ENCODE measurements around the gene LRRN4CL.
A peak's percentile ranks its signal among the peaks of the same experiment; 100 is the strongest.
"Not testable (repeated sequence)": the region's sequence is repeated elsewhere in the genome, so short reads cannot be mapped to it uniquely, and the experiment has no call there.

The LRRN4CL gene

DNA sequence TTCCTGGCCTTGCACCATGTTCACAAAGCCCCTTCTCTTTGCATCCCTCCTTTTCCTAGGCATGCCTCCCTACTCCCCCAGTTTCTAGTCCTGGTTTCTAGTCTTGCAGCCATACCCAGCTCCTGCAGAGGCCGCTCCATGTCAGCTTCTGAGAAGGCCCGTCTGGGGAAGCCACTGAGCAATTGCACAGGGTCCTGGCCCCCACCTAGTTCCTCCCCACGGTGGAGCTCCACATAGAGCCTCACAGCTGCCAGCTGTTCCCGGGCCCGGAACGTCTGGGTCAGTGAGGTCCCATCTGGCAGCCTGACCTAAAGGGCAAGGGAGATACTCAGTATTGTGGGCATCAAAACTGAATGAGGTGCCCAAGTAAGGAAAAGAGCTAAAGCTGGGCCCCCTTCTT is 12.6 kb downstream of the LRRN4CL start:
- no peak for DNase-seq (ENCODE audit: low read depth, low spot score)

DNA sequence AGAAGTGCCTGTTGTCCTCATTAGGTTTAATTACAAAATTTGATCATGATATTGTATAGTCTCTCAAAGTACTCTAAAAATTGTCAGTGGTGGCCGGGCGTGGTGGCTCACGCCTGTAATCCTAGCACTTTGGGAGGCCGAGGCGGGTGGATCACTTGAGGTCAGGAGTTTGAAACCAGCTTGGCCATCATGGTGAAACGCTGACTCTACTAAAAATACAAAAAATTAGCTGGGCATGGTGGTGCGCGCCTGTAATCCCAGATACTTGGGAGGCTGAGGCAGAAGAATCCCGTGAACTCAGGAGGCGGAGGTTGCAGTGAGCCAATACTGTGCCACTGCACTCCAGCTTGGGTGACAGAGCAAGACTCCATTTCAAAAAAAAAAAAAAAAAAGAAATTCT is 13.9 kb downstream of the LRRN4CL start:
- DNase-seq (ENCODE audit: low read depth, low spot score), result not testable (repeated sequence)

- DNase-seq (ENCODE audit: low read depth, low spot score), result no peak
Measured at GRCh38 chr11:62673196-62673525, 16.2 kb downstream of the LRRN4CL start.

DNA sequence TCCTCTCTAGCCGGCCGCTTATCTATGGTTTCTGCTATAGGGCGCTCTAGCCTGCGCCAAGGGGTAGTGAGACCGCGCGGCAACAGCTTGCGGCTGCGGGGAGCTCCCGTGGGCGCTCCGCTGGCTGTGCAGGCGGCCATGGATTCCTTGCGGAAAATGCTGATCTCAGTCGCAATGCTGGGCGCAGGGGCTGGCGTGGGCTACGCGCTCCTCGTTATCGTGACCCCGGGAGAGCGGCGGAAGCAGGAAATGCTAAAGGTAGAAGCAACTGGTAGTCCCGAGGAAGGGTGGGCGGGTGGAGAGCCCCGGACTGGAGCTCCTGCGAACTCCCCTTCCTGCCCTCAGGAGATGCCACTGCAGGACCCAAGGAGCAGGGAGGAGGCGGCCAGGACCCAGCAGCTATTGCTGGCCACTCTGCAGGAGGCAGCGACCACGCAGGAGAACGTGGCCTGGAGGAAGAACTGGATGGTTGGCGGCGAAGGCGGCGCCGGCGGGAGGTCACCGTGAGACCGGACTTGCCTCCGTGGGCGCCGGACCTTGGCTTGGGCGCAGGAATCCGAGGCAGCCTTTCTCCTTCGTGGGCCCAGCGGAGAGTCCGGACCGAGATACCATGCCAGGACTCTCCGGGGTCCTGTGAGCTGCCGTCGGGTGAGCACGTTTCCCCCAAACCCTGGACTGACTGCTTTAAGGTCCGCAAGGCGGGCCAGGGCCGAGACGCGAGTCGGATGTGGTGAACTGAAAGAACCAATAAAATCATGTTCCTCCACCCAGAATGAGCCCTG is 17.5 kb downstream of the LRRN4CL start, which contains the start of the genes LBHD1 and UQCC3:
LBHD1 (minus strand) TSS at position 660 of the 782 bp plus-strand sequence. CDS start 2,236 bp downstream, outside the sequence.
UQCC3 (plus strand) TSS at position 66 of the 782 bp plus-strand sequence; CDS start at position 139, 73 bp downstream.
- DNase-seq (ENCODE audit: low read depth, low spot score), result peak; percentile 47

- DNase-seq (ENCODE audit: low read depth, low spot score), result no peak
Measured at GRCh38 chr11:62671236-62671607, 18.1 kb downstream of the LRRN4CL start.

DNA sequence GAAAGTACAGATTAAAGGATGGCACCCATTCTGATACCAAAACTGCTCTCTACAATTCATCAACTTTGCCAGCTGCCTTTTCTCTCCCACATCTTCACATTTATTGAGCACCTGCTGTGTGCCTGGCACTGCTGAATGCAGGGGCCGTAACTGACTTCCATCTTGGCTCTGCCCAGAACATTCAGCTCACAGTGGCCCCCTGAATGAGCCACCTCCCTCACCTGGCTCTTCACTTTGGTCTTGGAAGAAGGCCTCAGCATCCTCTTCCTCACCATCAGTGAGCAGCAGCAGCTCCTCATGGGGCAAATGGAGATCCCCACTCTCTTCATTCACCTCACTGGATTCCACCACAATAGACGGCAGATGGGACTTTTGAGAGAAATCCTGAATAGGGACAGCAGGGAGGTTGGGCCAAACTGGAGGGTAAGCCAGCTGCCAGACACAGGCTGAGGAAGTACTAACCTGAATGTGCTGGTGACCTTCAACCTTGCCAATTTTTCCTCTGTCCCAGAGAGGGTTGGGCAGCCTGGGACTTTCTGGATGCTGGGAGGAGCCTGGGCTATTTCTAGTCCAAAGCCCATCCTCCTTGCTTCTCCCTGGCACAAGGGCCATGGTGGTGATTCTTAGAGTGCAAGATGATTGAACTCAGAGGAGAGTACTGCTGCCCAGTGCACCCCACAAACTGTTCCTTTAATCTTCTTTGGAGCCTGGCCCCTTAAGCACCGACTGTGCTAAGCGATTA is 19.7 kb downstream of the LRRN4CL start:
- no peak for DNase-seq (ENCODE audit: low read depth, low spot score)

DNA sequence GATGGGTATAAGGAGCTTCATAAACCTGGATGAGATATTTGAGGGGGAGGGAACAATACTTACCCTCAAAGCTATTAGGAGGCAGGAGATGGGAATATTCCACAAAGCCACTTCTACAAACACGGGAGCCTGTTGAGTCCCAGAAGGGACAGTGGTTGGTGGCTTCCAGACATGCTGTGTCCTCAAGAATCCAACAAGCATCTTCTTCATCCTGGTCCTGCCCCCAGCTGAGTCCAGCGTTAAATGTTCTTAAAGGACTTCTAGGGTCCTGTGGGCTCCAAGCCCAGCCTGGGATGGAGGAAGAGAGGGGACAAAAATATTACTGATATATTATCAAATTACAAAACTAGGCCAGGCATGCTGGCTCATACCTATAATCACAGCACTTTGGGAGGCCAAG is 21.9 kb downstream of the LRRN4CL start:
- no peak for DNase-seq (ENCODE audit: low read depth, low spot score)

DNA sequence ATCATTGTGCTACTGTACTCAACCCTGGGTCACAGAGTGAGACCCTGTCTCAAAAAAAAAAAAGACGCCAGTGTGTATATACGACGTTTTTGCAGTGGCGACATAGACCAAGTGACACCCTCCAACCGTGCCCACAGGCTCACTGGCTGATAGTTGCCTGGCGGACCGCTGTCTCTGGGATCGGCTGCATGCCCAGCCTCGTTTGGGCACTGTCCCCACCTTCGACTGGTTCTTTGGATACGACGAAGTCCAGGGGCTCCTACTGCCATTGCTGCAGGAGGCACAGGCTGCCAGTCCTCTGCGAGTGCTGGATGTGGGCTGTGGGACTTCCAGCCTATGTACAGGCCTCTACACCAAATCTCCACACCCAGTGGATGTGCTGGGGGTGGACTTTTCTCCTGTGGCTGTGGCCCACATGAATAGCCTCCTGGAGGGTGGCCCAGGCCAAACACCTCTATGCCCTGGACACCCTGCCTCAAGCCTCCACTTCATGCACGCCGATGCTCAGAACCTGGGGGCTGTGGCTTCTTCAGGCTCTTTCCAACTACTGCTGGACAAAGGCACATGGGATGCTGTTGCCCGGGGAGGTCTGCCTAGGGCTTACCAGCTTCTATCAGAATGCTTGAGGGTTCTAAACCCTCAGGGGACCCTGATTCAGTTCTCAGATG is 22.9 kb downstream of the LRRN4CL start:
- no peak for DNase-seq (ENCODE audit: low read depth, low spot score)

DNA sequence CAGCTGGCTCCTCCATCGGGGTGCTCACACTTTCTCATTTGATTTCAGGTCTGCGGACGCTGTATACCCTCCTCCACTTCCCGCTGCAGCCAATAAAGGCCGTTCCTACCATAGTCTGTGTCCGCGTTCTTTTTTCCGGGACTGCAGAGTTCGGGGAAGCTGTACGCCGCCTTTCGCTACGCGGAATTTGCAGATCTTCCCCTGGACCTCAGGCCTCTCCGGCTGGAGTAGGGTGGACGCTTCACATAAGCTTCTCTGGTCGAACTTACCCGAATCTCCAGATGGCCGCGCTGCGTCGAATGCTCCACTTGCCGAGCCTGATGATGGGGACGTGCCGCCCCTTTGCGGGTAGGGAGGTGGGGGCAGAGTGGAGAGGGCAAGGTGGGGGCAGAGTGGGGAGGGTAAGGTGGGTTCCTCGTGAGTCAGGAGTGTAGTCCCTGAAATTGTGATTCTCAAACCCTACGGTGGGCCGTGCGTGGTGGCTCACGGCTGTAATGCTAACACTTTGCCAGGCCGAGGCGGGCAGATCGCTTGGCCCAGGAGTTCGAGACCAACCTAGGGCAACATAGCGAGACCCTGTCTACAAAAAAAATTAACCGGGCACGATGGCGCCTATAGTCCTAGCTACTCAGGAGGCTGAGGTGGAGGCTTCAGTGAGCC is 23.6 kb downstream of the LRRN4CL start:
- DNase-seq (ENCODE audit: low read depth, low spot score), result peak; percentile 30

- peak; percentile 91 for DNase-seq (ENCODE audit: low read depth, low spot score)
Measured at GRCh38 chr11:62665075-62665598, 24.2 kb downstream of the LRRN4CL start, which contains the start of the genes C11orf98 and CSKMT. Gene C11orf98 (minus strand): TSS chr11:62665210. CDS start chr11:62665169, 41 bp downstream. Gene CSKMT (plus strand): TSS chr11:62665312. CDS start chr11:62665880, 568 bp downstream.

DNA sequence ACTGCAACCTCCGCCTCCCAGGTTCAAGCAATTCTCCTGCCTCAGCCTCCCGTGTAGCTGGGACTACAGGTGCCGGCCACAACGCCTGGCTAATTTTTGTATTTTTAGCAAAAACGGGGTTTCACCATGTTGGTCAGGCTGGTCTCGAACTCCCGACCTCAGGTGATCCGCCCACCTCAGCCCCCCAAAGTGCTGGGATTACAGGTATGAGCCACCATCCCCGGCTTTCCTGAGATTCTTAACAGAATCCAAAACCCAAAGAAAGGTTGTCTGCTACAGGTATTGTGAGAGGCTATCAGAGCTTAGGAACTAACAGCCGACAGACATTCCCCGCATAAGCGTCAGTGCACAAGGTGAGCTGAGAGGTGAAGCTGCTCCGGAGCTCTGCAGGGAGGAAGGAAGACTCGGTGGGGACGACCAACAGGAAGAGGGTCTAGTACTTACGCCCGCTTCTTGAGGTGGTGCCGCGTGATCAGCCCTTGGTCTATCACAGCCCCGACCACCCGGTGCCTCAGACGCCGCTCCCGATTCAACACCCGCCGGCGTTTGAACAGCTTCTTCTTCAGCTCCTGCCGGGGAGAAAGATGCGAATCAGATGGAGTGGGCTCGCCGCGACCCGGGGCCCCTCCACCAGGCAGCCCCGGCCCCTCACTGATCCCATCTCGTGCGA is 24.8 kb downstream of the LRRN4CL start:
- no peak for DNase-seq (ENCODE audit: low read depth, low spot score)

GRCh38 chr11:62656796-62657429 is 32.4 kb downstream of the LRRN4CL start:
- no peak for DNase-seq (ENCODE audit: low read depth, low spot score)

DNA sequence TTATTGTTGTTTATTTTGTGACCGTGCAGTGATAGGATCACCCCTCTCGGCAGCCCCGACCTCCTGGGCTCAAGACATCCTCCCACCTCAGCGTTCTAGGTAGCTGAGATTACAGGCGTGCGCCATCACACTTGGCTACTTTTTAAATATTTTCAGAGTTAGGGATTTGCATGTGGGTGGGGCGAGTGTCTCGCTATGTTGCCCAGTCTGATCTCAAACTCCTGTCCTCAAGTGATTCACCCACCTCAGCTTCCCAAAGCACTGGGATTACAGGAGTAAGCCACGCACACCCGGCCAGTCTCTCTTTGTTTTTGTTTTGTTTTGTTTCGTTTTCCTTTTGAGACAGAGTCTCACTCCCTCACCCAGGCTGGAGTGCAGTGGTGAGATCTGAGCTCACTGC is 35.0 kb downstream of the LRRN4CL start:
- no peak for DNase-seq (ENCODE audit: low read depth, low spot score)

GRCh38 chr11:62652161-62653006 is 36.9 kb downstream of the LRRN4CL start:
- DNase-seq (ENCODE audit: low read depth, low spot score), result no peak

- not testable (repeated sequence) for DNase-seq (ENCODE audit: low read depth, low spot score)
Measured at GRCh38 chr11:62650283-62650682, 39.0 kb downstream of the LRRN4CL start.

- DNase-seq (ENCODE audit: low read depth, low spot score), result no peak
Measured at GRCh38 chr11:62649486-62649885, 39.8 kb downstream of the LRRN4CL start.

DNA sequence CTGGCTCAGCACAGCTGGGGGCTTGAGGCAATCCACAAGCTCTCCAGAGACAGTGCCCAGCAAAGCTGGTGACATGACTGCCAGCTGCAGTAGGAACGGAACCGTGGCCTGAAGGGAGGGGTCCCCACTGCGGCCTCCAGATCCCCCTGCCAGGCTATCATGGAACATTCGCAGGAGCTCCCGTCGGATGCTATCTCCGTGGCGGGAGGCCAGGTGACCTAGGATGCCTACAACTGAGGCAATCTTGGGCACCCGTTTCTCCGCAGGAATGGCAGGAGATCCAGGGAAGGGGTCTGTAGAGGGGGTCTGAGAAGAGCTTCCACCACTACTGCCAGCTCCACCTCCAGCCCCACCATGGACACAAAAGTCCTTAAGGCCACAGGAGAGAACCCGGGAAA is 40.4 kb downstream of the LRRN4CL start:
- DNase-seq (ENCODE audit: low read depth, low spot score), result no peak

- DNase-seq (ENCODE audit: low read depth, low spot score), result no peak
Measured at GRCh38 chr11:62648185-62648966, 41.0 kb downstream of the LRRN4CL start.

DNA sequence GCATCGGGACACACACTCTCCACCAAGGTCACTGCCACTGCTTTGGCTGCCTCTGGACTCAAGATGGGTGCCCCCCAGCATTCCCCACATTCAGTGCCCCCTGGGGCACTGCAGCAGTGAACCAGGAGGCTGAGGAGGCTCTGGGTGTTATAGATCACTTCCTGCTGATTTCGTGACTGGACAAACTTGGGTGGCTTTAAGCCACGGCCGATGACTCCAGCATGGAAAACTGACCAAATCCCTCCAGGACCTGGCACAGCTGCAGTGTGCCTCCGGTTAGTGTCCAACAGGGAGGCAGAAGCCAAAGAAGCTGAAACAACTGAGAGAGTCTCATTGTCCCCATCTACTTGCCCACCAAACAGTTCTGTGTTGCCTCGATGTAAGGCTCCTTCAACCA is 41.7 kb downstream of the LRRN4CL start:
- no peak for DNase-seq (ENCODE audit: low read depth, low spot score)

Measured in activated CD4-positive, CD25-positive, alpha-beta regulatory T cell treated with anti-CD3 and anti-CD28 coated beads, Interleukin-2, amount 50 U/mL, for 16 hours (primary cell).